Neural cell (in vitro differentiated cells): Measurements from ENCODE around the gene PACRGL. TPM values are rescaled to one million over a fixed set of nuclear protein-coding genes. Genes with fewer than 3 reads are reported as not detected.

Source experiments
- H2AFZ ChIP-seq: fragments of 200-600, 300-800 bp; sonication (generic), shearing (Covaris generic); 2 replicates; pipeline ENCODE4 v1.6.0; 2014; ENCODE audit warnings: low read depth, mild to moderate bottlenecking, antibody characterized with exemption, low read length, moderate library complexity
- H3F3A ChIP-seq: fragments of 200-600 bp; shearing (Covaris generic); 2 replicates; pipeline ENCODE4 v1.6.1; 2016; ENCODE audit warnings: mild to moderate bottlenecking, moderate library complexity, mixed read lengths, antibody characterized with exemption, low read length; ENCODE audit not compliant: insufficient read depth, poor library complexity, severe bottlenecking
- H3K27ac ChIP-seq: fragments of 200-600, 300-800 bp; sonication (generic), shearing (Covaris generic); 2 replicates; pipeline ENCODE4 v1.5.1; 2014; ENCODE audit warnings: mild to moderate bottlenecking, low read length, moderate library complexity
- H3K27me3 ChIP-seq: fragments of 300-800, 200-600 bp; sonication (generic), shearing (Covaris generic); 2 replicates; pipeline ENCODE4 v1.6.0; 2014; ENCODE audit warnings: mild to moderate bottlenecking, low read depth, low read length, moderate library complexity; ENCODE audit not compliant: insufficient read depth
- H3K36me3 ChIP-seq: fragments of 300-800, 200-600 bp; sonication (generic), shearing (Covaris generic); 2 replicates; pipeline ENCODE4 v1.5.1; 2014; ENCODE audit warnings: mild to moderate bottlenecking, antibody characterized with exemption, low read length, moderate library complexity; ENCODE audit not compliant: insufficient read depth
- H3K4me2 ChIP-seq: fragments of 300-800, 200-600 bp; sonication (generic), shearing (Covaris generic); 2 replicates; pipeline ENCODE4 v1.6.0; 2014; ENCODE audit warnings: mild to moderate bottlenecking, low read length
- H3K4me3 ChIP-seq: fragments of 300-800, 200-600 bp; sonication (generic), shearing (Covaris generic); 2 replicates; pipeline ENCODE4 v1.5.1; 2014; ENCODE audit warnings: mild to moderate bottlenecking, low read length, moderate library complexity
- H3K79me2 ChIP-seq: fragments of 200-600 bp; shearing (Covaris generic); replicated peaks from 2 replicates; pipeline ENCODE4 v1.6.0; 2014; ENCODE audit warnings: mild to moderate bottlenecking, low read length, moderate library complexity; ENCODE audit not compliant: insufficient read depth
- H3K9ac ChIP-seq: fragments of 300-800, 200-600 bp; sonication (generic), shearing (Covaris generic); 2 replicates; pipeline ENCODE4 v1.6.1; 2016; ENCODE audit warnings: mild to moderate bottlenecking, low read length, mixed read lengths
- H3K9me2 ChIP-seq: fragments of 200-600 bp; shearing (Covaris generic); 2 replicates; pipeline ENCODE4 v1.6.1; 2016; ENCODE audit warnings: mild to moderate bottlenecking, low read length, mixed read lengths; ENCODE audit not compliant: insufficient read depth
- H3K9me3 ChIP-seq: fragments of 200-600, 300-800 bp; sonication (generic), shearing (Covaris generic); 2 replicates; pipeline ENCODE4 v1.6.1; 2016; ENCODE audit warnings: mild to moderate bottlenecking, mixed run types, low read length, moderate library complexity, mixed read lengths
- H4K20me1 ChIP-seq: fragments of 200-600 bp; shearing (Covaris generic); 2 replicates; pipeline ENCODE4 v1.6.1; 2016; ENCODE audit warnings: mild to moderate bottlenecking, mixed run types; ENCODE audit not compliant: insufficient read depth
- EP300 ChIP-seq: fragments of 450-650 bp; conservative IDR thresholded peaks from 2 replicates; pipeline ENCODE4 v1.6.1; 2014; ENCODE audit warnings: antibody characterized with exemption, mild to moderate bottlenecking, moderate library complexity; ENCODE audit not compliant: poor library complexity, severe bottlenecking
- EZH2 ChIP-seq: fragments of 200-600, 300-800 bp; shearing (Covaris generic), sonication (generic); IDR thresholded peaks from 2 replicates; pipeline ENCODE4 v1.6.1; 2014; ENCODE audit warnings: antibody characterized with exemption, low read length, borderline replicate concordance, mild to moderate bottlenecking; ENCODE audit not compliant: insufficient read depth, poor library complexity, severe bottlenecking
- MXI1 ChIP-seq: fragments of 450-650 bp; conservative IDR thresholded peaks from 2 replicates; pipeline ENCODE4 v1.6.1; 2014; ENCODE audit warnings: antibody characterized with exemption, mild to moderate bottlenecking; ENCODE audit not compliant: poor library complexity, severe bottlenecking
- POLR2AphosphoS5 ChIP-seq: IDR thresholded peaks from 2 replicates; pipeline ENCODE4 v1.6.1; 2012
- RAD21 ChIP-seq: fragments of 450-650 bp; conservative IDR thresholded peaks from 2 replicates; pipeline ENCODE4 v1.6.1; 2014; ENCODE audit warnings: antibody characterized with exemption, mild to moderate bottlenecking, moderate library complexity
- REST ChIP-seq: IDR thresholded peaks from 2 replicates; pipeline ENCODE4 v1.6.1; 2012; ENCODE audit warnings: borderline replicate concordance
- SMC3 ChIP-seq: fragments of 450-650 bp; conservative IDR thresholded peaks from 2 replicates; pipeline ENCODE4 v1.6.1; 2014; ENCODE audit warnings: antibody characterized with exemption, mild to moderate bottlenecking, moderate library complexity; ENCODE audit not compliant: poor library complexity
- TAF1 ChIP-seq: IDR thresholded peaks from 2 replicates; pipeline ENCODE4 v1.6.1; 2012; ENCODE audit warnings: low read depth
- polyA plus RNA-seq: library from polyadenylated mRNA; depleted of rRNA; stranded (reverse); fragments of >200 nt; gene quantifications from 2 replicates; pipeline ENCODE4 v1.2.3, GENCODE V29; 2014
- TF ChIP-seq, protein P1 (sequence below): fragments of 450-650 bp; IDR thresholded peaks from 2 replicates; pipeline ENCODE4 v1.5.1; 2014; ENCODE audit warnings: antibody characterized with exemption, mild to moderate bottlenecking, moderate library complexity; ENCODE audit not compliant: poor library complexity, severe bottlenecking

The PACRGL gene
- polyA plus RNA-seq, 1 donor from 2014 or later, result 41.9 TPM

GRCh38 chr4:20684852-20685763 is 15.2 kb upstream of the PACRGL start:
- Histone ChIP-seq H3K4me2 (no peak overlapping the region), H3F3A (no peaks in the 10 kb centered on the region), H3K27me3 (no peaks in the 10 kb centered on the region), H2AFZ (peak overlapping the region; percentile 35), H3K4me3 (no peak overlapping the region), H3K27ac (no peak overlapping the region), H3K36me3 (no peaks in the 10 kb centered on the region), H3K9ac (no peak overlapping the region), H3K9me2 (no peaks in the 10 kb centered on the region), H4K20me1 (no peaks in the 10 kb centered on the region), H3K9me3 (no peaks in the 10 kb centered on the region), H3K79me2 (no peaks in the 10 kb centered on the region)
- TF ChIP-seq SMC3 (peak; percentile 81), RAD21 (peak; percentile 85), MXI1 (no peak)
- TF ChIP-seq, protein P1, sequence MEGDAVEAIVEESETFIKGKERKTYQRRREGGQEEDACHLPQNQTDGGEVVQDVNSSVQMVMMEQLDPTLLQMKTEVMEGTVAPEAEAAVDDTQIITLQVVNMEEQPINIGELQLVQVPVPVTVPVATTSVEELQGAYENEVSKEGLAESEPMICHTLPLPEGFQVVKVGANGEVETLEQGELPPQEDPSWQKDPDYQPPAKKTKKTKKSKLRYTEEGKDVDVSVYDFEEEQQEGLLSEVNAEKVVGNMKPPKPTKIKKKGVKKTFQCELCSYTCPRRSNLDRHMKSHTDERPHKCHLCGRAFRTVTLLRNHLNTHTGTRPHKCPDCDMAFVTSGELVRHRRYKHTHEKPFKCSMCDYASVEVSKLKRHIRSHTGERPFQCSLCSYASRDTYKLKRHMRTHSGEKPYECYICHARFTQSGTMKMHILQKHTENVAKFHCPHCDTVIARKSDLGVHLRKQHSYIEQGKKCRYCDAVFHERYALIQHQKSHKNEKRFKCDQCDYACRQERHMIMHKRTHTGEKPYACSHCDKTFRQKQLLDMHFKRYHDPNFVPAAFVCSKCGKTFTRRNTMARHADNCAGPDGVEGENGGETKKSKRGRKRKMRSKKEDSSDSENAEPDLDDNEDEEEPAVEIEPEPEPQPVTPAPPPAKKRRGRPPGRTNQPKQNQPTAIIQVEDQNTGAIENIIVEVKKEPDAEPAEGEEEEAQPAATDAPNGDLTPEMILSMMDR, result peak; percentile 82

- no peak overlapping the region for H3K9ac ChIP-seq
- no peak overlapping the region for H3K4me2 ChIP-seq
- no peaks in the 10 kb centered on the region for H3K27me3 ChIP-seq
- TF ChIP-seq EP300 (no peak), TAF1 (no peak), POLR2AphosphoS5 (no peak), RAD21 (no peak), EZH2 (no peak), MXI1 (no peak), REST (no peak), SMC3 (no peak)
- TF ChIP-seq, protein P1, result no peak
- no peaks in the 10 kb centered on the region for H3K79me2 ChIP-seq
- no peaks in the 10 kb centered on the region for H3K9me2 ChIP-seq
- no peak overlapping the region for H3K27ac ChIP-seq
- H3K36me3 ChIP-seq, result no peaks in the 10 kb centered on the region
- no peaks in the 10 kb centered on the region for H3F3A ChIP-seq
- no peaks in the 10 kb centered on the region for H4K20me1 ChIP-seq
- H2AFZ ChIP-seq, result no peak overlapping the region
- no peaks in the 10 kb centered on the region for H3K9me3 ChIP-seq
- no peak overlapping the region for H3K4me3 ChIP-seq
These were observed 12.4 kb upstream of the PACRGL start for GRCh38 chr4:20687864-20688263.
